Endometrial microvascular endothelial cells (primary cell): ENCODE data around the gene TMBIM6. TPM values are rescaled to one million over a fixed set of nuclear protein-coding genes. Genes with fewer than 3 reads are reported as not detected.
"Not testable (repeated sequence)": the region's sequence is repeated elsewhere in the genome, so short reads cannot be mapped to it uniquely, and the experiment has no call there.

Experiments
- in situ Hi-C: cut with HindIII; loops from 2 replicates; pipeline ENCODE4 v1.10.0; 2017; ENCODE audit warnings: low sequenced_read_pairs, low pct_unique_long_range_greater_than_20kb; ENCODE audit errors: inconsistent ontology term
- total RNA-seq: library from RNA; depleted of rRNA; stranded (reverse); fragments of >200 nt; gene quantifications from one replicate; pipeline ENCODE4 v1.2.3, GENCODE V29; 2015; ENCODE audit errors: inconsistent ontology term

TMBIM6 gene
- total RNA-seq, 1 donor from 2014 or later = 415 TPM

GRCh38 chr12:49764126-49764525 is 22.8 kb downstream of the TMBIM6 start:
- in situ Hi-C loops = no loop called here

DNA sequence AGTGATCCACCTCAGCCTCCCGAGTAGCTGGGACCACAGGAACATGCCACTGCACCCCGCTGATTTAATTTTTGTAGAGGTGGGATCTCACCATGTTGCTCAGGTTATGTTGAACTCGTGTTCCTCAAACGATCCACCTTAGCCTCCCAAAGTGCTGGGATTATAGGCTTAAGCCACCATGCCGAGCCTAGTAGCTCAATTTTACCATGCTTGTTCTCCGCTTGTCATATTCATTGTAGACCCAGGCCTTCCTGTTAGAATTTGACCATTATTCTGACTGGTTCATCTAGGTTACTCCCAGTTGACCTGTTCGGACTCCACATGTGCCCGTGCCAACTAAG is 24.7 kb downstream of the TMBIM6 start:
- in situ Hi-C loops = no loop called here

GRCh38 chr12:49767333-49767732 is 26.0 kb downstream of the TMBIM6 start:
- in situ Hi-C loops = no loop called here

DNA sequence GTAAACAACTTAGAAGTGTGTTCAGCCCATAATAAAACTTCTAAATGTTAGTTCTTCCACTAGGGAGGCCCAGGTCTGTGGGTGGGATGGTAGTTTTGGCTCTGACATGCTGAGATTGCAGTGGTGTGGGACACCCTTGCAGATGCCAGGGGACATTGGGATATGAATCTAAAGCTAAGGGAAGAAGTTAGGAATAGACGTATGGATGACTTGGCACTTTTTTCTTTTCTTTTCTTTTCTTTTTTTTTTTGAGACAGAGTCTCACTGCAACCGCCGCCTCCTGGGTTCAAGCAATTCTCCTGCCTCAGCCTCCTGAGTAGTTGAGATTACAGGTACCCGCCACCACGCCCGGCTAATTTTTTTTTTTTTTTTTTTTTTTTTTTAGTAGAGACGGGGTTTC is 31.7 kb downstream of the TMBIM6 start:
- in situ Hi-C loops = not testable (repeated sequence)

GRCh38 chr12:49776413-49776812 is 35.1 kb downstream of the TMBIM6 start:
- in situ Hi-C loops = no loop called here

DNA sequence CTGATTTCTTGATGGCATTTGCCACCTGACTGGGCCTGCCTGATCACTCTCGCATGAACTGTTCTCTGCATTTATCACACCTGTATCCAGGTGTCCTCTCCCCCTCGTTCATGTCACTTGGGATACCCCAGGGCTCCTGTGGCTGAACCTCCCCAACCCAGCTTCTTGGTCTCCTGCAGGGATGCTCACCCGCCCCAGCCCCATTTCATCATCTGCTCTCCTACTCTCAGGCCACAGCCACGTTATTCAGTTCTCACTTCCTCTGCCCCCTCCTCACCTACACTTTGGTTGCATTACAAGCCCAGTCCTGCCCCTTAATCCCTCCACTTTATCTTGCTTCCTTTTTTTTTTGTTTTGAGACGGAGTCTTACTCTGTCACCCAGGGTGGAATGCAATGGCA is 35.5 kb downstream of the TMBIM6 start:
- in situ Hi-C loops = no loop called here

DNA sequence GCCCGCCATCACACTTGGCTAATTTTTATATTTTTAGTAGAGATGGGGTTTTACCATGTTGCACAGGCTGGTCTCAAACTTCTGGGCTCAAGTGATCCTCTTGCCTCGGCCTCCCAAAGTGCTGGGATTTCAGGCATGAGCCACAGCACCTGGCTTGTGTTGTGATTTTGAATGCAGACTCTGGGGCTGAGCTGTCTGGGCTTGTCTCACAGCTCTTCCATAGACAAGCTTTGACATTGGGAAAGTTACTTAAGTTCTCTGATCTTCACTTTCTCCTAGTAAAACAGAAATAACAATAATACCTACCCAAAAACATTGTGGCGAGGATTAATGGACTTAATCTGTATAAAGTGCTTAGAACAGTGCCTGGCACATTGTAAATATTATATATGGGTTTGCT is 36.0 kb downstream of the TMBIM6 start:
- in situ Hi-C loops = no loop called here

GRCh38 chr12:49777800-49778748 is 36.7 kb downstream of the TMBIM6 start:
- in situ Hi-C loops = no loop called here

GRCh38 chr12:49779581-49779980 is 38.2 kb downstream of the TMBIM6 start:
- in situ Hi-C loops = no loop called here

GRCh38 chr12:49780914-49781313 is 39.6 kb downstream of the TMBIM6 start:
- in situ Hi-C loops = not testable (repeated sequence)

- in situ Hi-C loops = no loop called here
Measured at GRCh38 chr12:49783917-49784676, 42.7 kb downstream of the TMBIM6 start.

DNA sequence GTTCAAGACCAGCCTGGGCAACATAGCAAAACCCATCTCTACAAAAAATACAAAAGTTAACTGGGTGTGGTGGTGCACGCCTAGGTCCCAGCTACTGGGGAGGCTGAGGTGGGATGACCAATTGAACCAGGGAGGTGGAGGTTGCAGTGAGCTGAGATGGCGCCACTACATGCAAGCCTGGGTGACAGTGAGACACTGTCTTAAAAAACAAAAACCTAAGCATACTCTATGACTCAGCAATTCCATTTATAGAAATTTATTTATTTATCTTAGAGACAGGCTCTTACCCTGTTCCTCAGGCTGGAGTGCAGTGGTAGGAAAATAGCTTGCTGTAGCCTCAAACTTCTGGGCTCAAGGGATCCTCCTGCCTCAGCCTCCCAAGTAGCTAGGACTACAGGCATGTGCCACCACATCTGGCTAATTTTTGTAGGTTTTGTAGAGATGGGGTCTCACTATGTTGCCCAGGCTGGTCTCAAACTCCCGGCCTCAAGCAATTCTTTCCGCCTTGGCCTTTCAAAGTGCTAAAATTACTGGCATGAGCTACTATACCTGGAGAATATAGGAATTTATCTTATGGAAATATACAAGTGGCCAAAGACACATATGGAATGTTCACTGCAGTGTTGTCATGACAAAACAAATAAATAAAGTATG is 43.5 kb downstream of the TMBIM6 start:
- in situ Hi-C loops = no loop called here

- in situ Hi-C loops = no loop called here
Measured at GRCh38 chr12:49787672-49788071, 46.3 kb downstream of the TMBIM6 start.

DNA sequence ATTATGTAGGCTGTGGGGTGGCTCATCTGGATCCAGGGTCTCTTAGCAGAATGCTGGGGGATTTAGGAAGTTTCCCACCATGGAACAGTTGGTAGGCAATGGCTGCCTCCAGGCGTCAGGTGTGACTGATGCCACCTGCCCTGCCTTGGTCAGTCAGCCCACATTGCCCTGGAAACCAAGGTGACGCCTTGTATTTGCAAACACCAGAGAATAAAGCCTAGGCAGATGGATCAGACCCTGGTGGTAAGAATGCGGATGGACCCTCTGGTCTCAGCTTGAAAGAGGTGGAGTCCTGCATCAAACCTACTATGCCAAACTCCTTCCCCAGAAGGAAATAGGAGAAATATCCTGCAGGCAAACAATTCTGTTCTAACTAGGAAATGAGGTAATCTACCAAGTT is 48.6 kb downstream of the TMBIM6 start:
- in situ Hi-C loops = no loop called here

- in situ Hi-C loops = no loop called here
Measured at GRCh38 chr12:49790741-49791555, 49.6 kb downstream of the TMBIM6 start.

DNA sequence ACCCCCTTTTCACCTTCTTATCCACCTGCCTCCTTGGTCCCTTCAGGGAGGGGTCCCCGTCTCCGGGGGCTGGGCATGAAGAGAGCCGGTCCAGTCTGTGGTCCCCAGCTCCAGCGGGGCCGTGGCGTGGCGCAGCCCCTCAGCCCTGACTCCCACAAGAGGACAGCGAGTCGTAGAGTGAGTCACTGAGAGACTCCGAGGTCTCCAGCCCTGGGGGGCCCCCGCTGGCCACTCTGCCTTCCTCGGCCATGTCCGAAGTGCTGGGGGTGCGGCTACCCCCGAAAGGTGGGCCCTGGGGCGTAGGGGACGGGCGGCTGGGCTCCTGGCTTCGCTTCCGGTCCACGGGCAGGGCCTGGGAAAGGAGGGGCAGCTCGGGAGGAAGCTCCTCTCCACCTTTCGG is 50.3 kb downstream of the TMBIM6 start:
- in situ Hi-C loops = no loop called here

- in situ Hi-C loops = no loop called here
Measured at GRCh38 chr12:49792181-49792970, 51.0 kb downstream of the TMBIM6 start.

GRCh38 chr12:49792976-49793580 is 51.7 kb downstream of the TMBIM6 start:
- in situ Hi-C loops = no loop called here
